Neuron (in vitro differentiated cells): ENCODE data around the gene IGFBP1.
A peak's percentile ranks its signal among the peaks of the same experiment; 100 is the strongest.

ENCODE experiments used
- H2AFZ ChIP-seq: one replicate; pipeline ENCODE4 v1.6.1; 2013; ENCODE audit warnings: low read depth, mild to moderate bottlenecking, inconsistent platforms, low read length, moderate library complexity
- H3K27me3 ChIP-seq: one replicate; pipeline ENCODE4 v1.6.1; 2013; ENCODE audit warnings: low read length; ENCODE audit not compliant: insufficient read depth
- H3K36me3 ChIP-seq: one replicate; pipeline ENCODE4 v1.6.1; 2013; ENCODE audit warnings: low read length; ENCODE audit not compliant: insufficient read depth
- H3K4me1 ChIP-seq: one replicate; pipeline ENCODE4 v1.6.1; 2013; ENCODE audit warnings: low read length; ENCODE audit not compliant: insufficient read depth
- H3K4me3 ChIP-seq: 2 replicates; pipeline ENCODE4 v1.5.1; 2013; ENCODE audit warnings: mild to moderate bottlenecking, low read length, moderate library complexity
- H3K9me3 ChIP-seq: one replicate; pipeline ENCODE4 v1.6.1; 2013; ENCODE audit warnings: low read length

Gene IGFBP1

GRCh38 chr7:45920502-45921380 lies 32.5 kb downstream of the IGFBP1 start, which contains the start of gene IGFBP3:
Gene IGFBP3 (minus strand): TSS chr7:45921272. CDS start chr7:45921140, 132 bp downstream.
- Histone ChIP-seq H3K36me3 (no peaks in the 10 kb centered on the region), H2AFZ (peak within 1 kb of the TSS; percentile 93), H3K27me3 (peaks cover 38% of the 10 kb centered on the region), H3K4me1 (peaks cover 10% of the 10 kb centered on the region), H3K9me3 (no peaks in the 10 kb centered on the region), H3K4me3 (peak within 1 kb of the TSS; percentile 65)

- H3K27me3 ChIP-seq: peaks cover 38% of the 10 kb centered on the region
- no peaks in the 10 kb centered on the region for H3K9me3 ChIP-seq
- peaks cover 10% of the 10 kb centered on the region for H3K4me1 ChIP-seq
- peak overlapping the region; percentile 93 for H2AFZ ChIP-seq
- H3K36me3 ChIP-seq: no peaks in the 10 kb centered on the region
- H3K4me3 ChIP-seq: peak overlapping the region; percentile 65
Observed at GRCh38 chr7:45921381-45921698, 33.1 kb downstream of the IGFBP1 start.

GRCh38 chr7:45921699-45922519 lies 33.6 kb downstream of the IGFBP1 start:
- Histone ChIP-seq H3K27me3 (peaks cover 38% of the 10 kb centered on the region), H3K4me1 (peaks cover 10% of the 10 kb centered on the region)

GRCh38 chr7:45922810-45923209 lies 34.5 kb downstream of the IGFBP1 start:
- Histone ChIP-seq H2AFZ (no peak overlapping the region), H3K4me1 (peaks cover 10% of the 10 kb centered on the region), H3K36me3 (no peaks in the 10 kb centered on the region), H3K4me3 (no peak overlapping the region), H3K9me3 (no peaks in the 10 kb centered on the region), H3K27me3 (peaks cover 37% of the 10 kb centered on the region)

More at GRCh38 chr7:45921699-45922519, 33.6 kb downstream of the IGFBP1 start:
- Histone ChIP-seq H3K36me3 (no peaks in the 10 kb centered on the region), H3K9me3 (no peaks in the 10 kb centered on the region), H2AFZ (peak overlapping the region; percentile 93), H3K4me3 (peak overlapping the region; percentile 65)

GRCh38 chr7:45923290-45923689 lies 35.0 kb downstream of the IGFBP1 start:
- H3K36me3 ChIP-seq: no peaks in the 10 kb centered on the region
- H3K27me3 ChIP-seq: peaks cover 33% of the 10 kb centered on the region
- no peak overlapping the region for H3K4me3 ChIP-seq
- H3K9me3 ChIP-seq: no peaks in the 10 kb centered on the region
- peaks cover 10% of the 10 kb centered on the region for H3K4me1 ChIP-seq
- no peak overlapping the region for H2AFZ ChIP-seq

GRCh38 chr7:45923818-45924217 lies 35.5 kb downstream of the IGFBP1 start:
- Histone ChIP-seq H3K27me3 (peaks cover 29% of the 10 kb centered on the region), H2AFZ (no peak overlapping the region), H3K9me3 (no peaks in the 10 kb centered on the region), H3K36me3 (no peaks in the 10 kb centered on the region), H3K4me1 (peaks cover 10% of the 10 kb centered on the region), H3K4me3 (no peak overlapping the region)

- Histone ChIP-seq H2AFZ (no peak overlapping the region), H3K4me1 (peaks cover 10% of the 10 kb centered on the region), H3K36me3 (no peaks in the 10 kb centered on the region), H3K9me3 (no peaks in the 10 kb centered on the region), H3K27me3 (peaks cover 25% of the 10 kb centered on the region), H3K4me3 (no peak overlapping the region)
Observed at GRCh38 chr7:45924283-45924682, 36.0 kb downstream of the IGFBP1 start.

- peaks cover 2% of the 10 kb centered on the region for H3K4me1 ChIP-seq
- no peak overlapping the region for H2AFZ ChIP-seq
- no peaks in the 10 kb centered on the region for H3K9me3 ChIP-seq
- no peaks in the 10 kb centered on the region for H3K27me3 ChIP-seq
- no peak overlapping the region for H3K4me3 ChIP-seq
- H3K36me3 ChIP-seq: no peaks in the 10 kb centered on the region
Observed at GRCh38 chr7:45927721-45928120, 39.4 kb downstream of the IGFBP1 start.

- no peaks in the 10 kb centered on the region for H3K4me1 ChIP-seq
- no peak overlapping the region for H3K4me3 ChIP-seq
- H3K27me3 ChIP-seq: no peaks in the 10 kb centered on the region
- no peaks in the 10 kb centered on the region for H3K9me3 ChIP-seq
- H3K36me3 ChIP-seq: no peaks in the 10 kb centered on the region
- H2AFZ ChIP-seq: no peak overlapping the region
Observed at GRCh38 chr7:45930967-45931366, 42.7 kb downstream of the IGFBP1 start.

- H3K4me1 ChIP-seq: no peaks in the 10 kb centered on the region
- H3K4me3 ChIP-seq: no peak overlapping the region
- no peaks in the 10 kb centered on the region for H3K27me3 ChIP-seq
- H3K36me3 ChIP-seq: no peaks in the 10 kb centered on the region
- no peaks in the 10 kb centered on the region for H3K9me3 ChIP-seq
- H2AFZ ChIP-seq: no peak overlapping the region
Observed at GRCh38 chr7:45937301-45937700, 49.0 kb downstream of the IGFBP1 start.

- Histone ChIP-seq H3K4me3 (no peak overlapping the region), H2AFZ (no peak overlapping the region), H3K9me3 (no peaks in the 10 kb centered on the region), H3K27me3 (no peaks in the 10 kb centered on the region), H3K36me3 (no peaks in the 10 kb centered on the region), H3K4me1 (no peaks in the 10 kb centered on the region)
Observed at GRCh38 chr7:45937862-45938261, 49.6 kb downstream of the IGFBP1 start.

GRCh38 chr7:45938626-45939302 lies 50.5 kb downstream of the IGFBP1 start:
- Histone ChIP-seq H3K36me3 (no peaks in the 10 kb centered on the region), H3K4me1 (no peaks in the 10 kb centered on the region), H3K27me3 (no peaks in the 10 kb centered on the region), H2AFZ (no peak overlapping the region), H3K4me3 (no peak overlapping the region), H3K9me3 (no peaks in the 10 kb centered on the region)

- Histone ChIP-seq H3K4me1 (no peaks in the 10 kb centered on the region), H3K9me3 (no peaks in the 10 kb centered on the region)
Observed at GRCh38 chr7:45939574-45939973, 51.3 kb downstream of the IGFBP1 start.

More at GRCh38 chr7:45939574-45939973, 51.3 kb downstream of the IGFBP1 start:
- Histone ChIP-seq H2AFZ (no peak overlapping the region), H3K4me3 (no peak overlapping the region), H3K27me3 (no peaks in the 10 kb centered on the region), H3K36me3 (no peaks in the 10 kb centered on the region)
